ENCODE results near the gene SLC25A19.

Gene SLC25A19

GRCh38 chr17:75319904-75320691 lies 30.9 kb upstream of the SLC25A19 start:
- no peak for TF ChIP-seq CTCF (IDR thresholded peaks at IDR 0.05)
- Histone ChIP-seq H3K4me3 (no peak overlapping the region), H3K4me1 (peaks cover 0 to 5% (median 0%) of the 10 kb centered on the region in 4 donors), H3K9me3 (no peaks in the 10 kb centered on the region), H3K27me3 (no peaks in the 10 kb centered on the region), H3K27ac (no peak overlapping the region), H3K36me3 (peaks cover 33 to 59% (median 39%) of the 10 kb centered on the region in 3 donors)
- intact Hi-C loops (cut with DNase I; ENCODE audit: low total_unique reads) = loop anchor here (5.0 kb wide), 1 partner anchor 197 kb away; the partner anchor contains the start of genes CASKIN2 and TSEN54
- DNase-seq = no peak

- TF ChIP-seq CTCF (IDR thresholded peaks at IDR 0.05) = no peak
- Histone ChIP-seq H3K27me3 (no peaks in the 10 kb centered on the region), H3K36me3 (peaks cover 33 to 52% (median 35%) of the 10 kb centered on the region in 3 donors), H3K4me1 (peaks cover 0 to 5% (median 0%) of the 10 kb centered on the region in 4 donors), H3K27ac (no peak overlapping the region), H3K9me3 (no peaks in the 10 kb centered on the region), H3K4me3 (no peak overlapping the region)
- DNase-seq = no peak
- intact Hi-C loops (cut with DNase I; ENCODE audit: low total_unique reads) = no loop called here
These were observed 29.5 kb upstream of the SLC25A19 start for GRCh38 chr17:75318615-75319222.

GRCh38 chr17:75318211-75318610 lies 29.0 kb upstream of the SLC25A19 start:
- no peak overlapping the region for H3K4me3 ChIP-seq
- no peaks in the 10 kb centered on the region for H3K9me3 ChIP-seq
- H3K4me1 ChIP-seq = peaks cover 0 to 1% (median 0%) of the 10 kb centered on the region in 4 donors
- TF ChIP-seq CTCF (IDR thresholded peaks at IDR 0.05) = no peak
- peaks cover 33 to 52% (median 35%) of the 10 kb centered on the region in 3 donors for H3K36me3 ChIP-seq
- H3K27me3 ChIP-seq = no peaks in the 10 kb centered on the region
- DNase-seq = no peak
- H3K27ac ChIP-seq = no peak overlapping the region
- intact Hi-C loops (cut with DNase I; ENCODE audit: low total_unique reads) = no loop called here

- no peaks in the 10 kb centered on the region for H3K4me1 ChIP-seq
- TF ChIP-seq CTCF (IDR thresholded peaks at IDR 0.05) = no peak
- no peaks in the 10 kb centered on the region for H3K27me3 ChIP-seq
- DNase-seq = no peak
- peaks cover 33 to 52% (median 35%) of the 10 kb centered on the region in 3 donors for H3K36me3 ChIP-seq
- H3K9me3 ChIP-seq = no peaks in the 10 kb centered on the region
- H3K27ac ChIP-seq = no peak overlapping the region
- intact Hi-C loops (cut with DNase I; ENCODE audit: low total_unique reads) = no loop called here
- no peak overlapping the region for H3K4me3 ChIP-seq
These were observed 28.4 kb upstream of the SLC25A19 start for GRCh38 chr17:75317671-75318070.

- no peaks in the 10 kb centered on the region for H3K27me3 ChIP-seq
- H3K27ac ChIP-seq = no peak overlapping the region
- DNase-seq = no peak
- no peak for TF ChIP-seq CTCF (IDR thresholded peaks at IDR 0.05)
- no peaks in the 10 kb centered on the region for H3K4me1 ChIP-seq
- intact Hi-C loops (cut with DNase I; ENCODE audit: low total_unique reads) = no loop called here
- H3K36me3 ChIP-seq = peaks cover 26 to 44% (median 29%) of the 10 kb centered on the region in 3 donors
- no peaks in the 10 kb centered on the region for H3K9me3 ChIP-seq
- H3K4me3 ChIP-seq = no peak overlapping the region
These were observed 27.0 kb upstream of the SLC25A19 start for GRCh38 chr17:75316253-75316652.
